Measurements from ENCODE around the gene CHPF2. TPM values are rescaled to one million over a fixed set of nuclear protein-coding genes. Genes with fewer than 3 reads are reported as not detected.

CHPF2 gene
- polyA plus RNA-seq, 2 donors = 10.8 to 13.6 TPM

- WGBS, 2 donors = 57 to 65% methylated on average over 16 of the region's 16 CpGs
- Histone ChIP-seq H3K9me3 (ENCODE audit: control insufficient read depth in 2 of 2, insufficient read depth in 1 of 2, low read depth in 1 of 2, low read length in 1 of 2) (no peaks in the 10 kb centered on the region), H3K27ac (ENCODE audit: low read depth in 2 of 2, low read length in 1 of 2) (no peak overlapping the region), H3K4me3 (ENCODE audit: low read depth in 1 of 2, low read length in 2 of 2) (no peak overlapping the region), H3K4me1 (ENCODE audit: control insufficient read depth in 2 of 2, insufficient read depth in 2 of 2, low read length in 1 of 2) (peaks cover 0 to 2% of the 10 kb centered on the region in 2 donors), H3K27me3 (ENCODE audit: control insufficient read depth in 1 of 2, insufficient read depth in 2 of 2, low read length in 2 of 2) (no peaks in the 10 kb centered on the region), H3K36me3 (ENCODE audit: control insufficient read depth in 2 of 2, insufficient read depth in 2 of 2, low read length in 1 of 2) (no peaks in the 10 kb centered on the region)
These were observed 24.2 kb downstream of the CHPF2 start for GRCh38 chr7:151256410-151257045.

GRCh38 chr7:151257990-151258389 is 25.7 kb downstream of the CHPF2 start:
- Histone ChIP-seq H3K36me3 (ENCODE audit: control insufficient read depth in 2 of 2, insufficient read depth in 2 of 2, low read length in 1 of 2) (no peaks in the 10 kb centered on the region), H3K27me3 (ENCODE audit: control insufficient read depth in 1 of 2, insufficient read depth in 2 of 2, low read length in 2 of 2) (no peaks in the 10 kb centered on the region), H3K4me1 (ENCODE audit: control insufficient read depth in 2 of 2, insufficient read depth in 2 of 2, low read length in 1 of 2) (no peaks in the 10 kb centered on the region), H3K9me3 (ENCODE audit: control insufficient read depth in 2 of 2, insufficient read depth in 1 of 2, low read depth in 1 of 2, low read length in 1 of 2) (no peaks in the 10 kb centered on the region), H3K27ac (ENCODE audit: low read depth in 2 of 2, low read length in 1 of 2) (no peak overlapping the region), H3K4me3 (ENCODE audit: low read depth in 1 of 2, low read length in 2 of 2) (no peak overlapping the region)
- WGBS, 2 donors = 90 to 93% methylated on average over 7 of the region's 7 CpGs

GRCh38 chr7:151260471-151260870 is 28.2 kb downstream of the CHPF2 start:
- Histone ChIP-seq H3K27ac (ENCODE audit: low read depth in 2 of 2, low read length in 1 of 2) (no peak overlapping the region), H3K27me3 (ENCODE audit: control insufficient read depth in 1 of 2, insufficient read depth in 2 of 2, low read length in 2 of 2) (no peaks in the 10 kb centered on the region), H3K9me3 (ENCODE audit: control insufficient read depth in 2 of 2, insufficient read depth in 1 of 2, low read depth in 1 of 2, low read length in 1 of 2) (no peaks in the 10 kb centered on the region), H3K4me1 (ENCODE audit: control insufficient read depth in 2 of 2, insufficient read depth in 2 of 2, low read length in 1 of 2) (no peaks in the 10 kb centered on the region), H3K4me3 (ENCODE audit: low read depth in 1 of 2, low read length in 2 of 2) (no peak overlapping the region), H3K36me3 (ENCODE audit: control insufficient read depth in 2 of 2, insufficient read depth in 2 of 2, low read length in 1 of 2) (no peaks in the 10 kb centered on the region)
- 90 to 93% methylated on average over 11 of the region's 11 CpGs for WGBS, 2 donors

GRCh38 chr7:151260883-151261282 is 28.6 kb downstream of the CHPF2 start:
- no peak overlapping the region for H3K27ac ChIP-seq (ENCODE audit: low read depth in 2 of 2, low read length in 1 of 2)
- no peaks in the 10 kb centered on the region for H3K27me3 ChIP-seq (ENCODE audit: control insufficient read depth in 1 of 2, insufficient read depth in 2 of 2, low read length in 2 of 2)
- H3K9me3 ChIP-seq (ENCODE audit: control insufficient read depth in 2 of 2, insufficient read depth in 1 of 2, low read depth in 1 of 2, low read length in 1 of 2) = no peaks in the 10 kb centered on the region
- WGBS, 2 donors = 83 to 87% methylated on average over 8 of the region's 8 CpGs
- no peak overlapping the region for H3K4me3 ChIP-seq (ENCODE audit: low read depth in 1 of 2, low read length in 2 of 2)
- H3K4me1 ChIP-seq (ENCODE audit: control insufficient read depth in 2 of 2, insufficient read depth in 2 of 2, low read length in 1 of 2) = no peaks in the 10 kb centered on the region
- H3K36me3 ChIP-seq (ENCODE audit: control insufficient read depth in 2 of 2, insufficient read depth in 2 of 2, low read length in 1 of 2) = no peaks in the 10 kb centered on the region

GRCh38 chr7:151261529-151261928 is 29.2 kb downstream of the CHPF2 start:
- Histone ChIP-seq H3K27me3 (ENCODE audit: control insufficient read depth in 1 of 2, insufficient read depth in 2 of 2, low read length in 2 of 2) (no peaks in the 10 kb centered on the region), H3K27ac (ENCODE audit: low read depth in 2 of 2, low read length in 1 of 2) (no peak overlapping the region), H3K4me1 (ENCODE audit: control insufficient read depth in 2 of 2, insufficient read depth in 2 of 2, low read length in 1 of 2) (no peaks in the 10 kb centered on the region), H3K4me3 (ENCODE audit: low read depth in 1 of 2, low read length in 2 of 2) (no peak overlapping the region), H3K9me3 (ENCODE audit: control insufficient read depth in 2 of 2, insufficient read depth in 1 of 2, low read depth in 1 of 2, low read length in 1 of 2) (no peaks in the 10 kb centered on the region), H3K36me3 (ENCODE audit: control insufficient read depth in 2 of 2, insufficient read depth in 2 of 2, low read length in 1 of 2) (no peaks in the 10 kb centered on the region)
- WGBS, 2 donors = 45% methylated on average over 10 of the region's 10 CpGs

GRCh38 chr7:151264615-151265014 is 32.3 kb downstream of the CHPF2 start:
- Histone ChIP-seq H3K27me3 (ENCODE audit: control insufficient read depth in 1 of 2, insufficient read depth in 2 of 2, low read length in 2 of 2) (no peaks in the 10 kb centered on the region), H3K4me1 (ENCODE audit: control insufficient read depth in 2 of 2, insufficient read depth in 2 of 2, low read length in 1 of 2) (no peaks in the 10 kb centered on the region), H3K27ac (ENCODE audit: low read depth in 2 of 2, low read length in 1 of 2) (no peak overlapping the region), H3K4me3 (ENCODE audit: low read depth in 1 of 2, low read length in 2 of 2) (no peak overlapping the region), H3K9me3 (ENCODE audit: control insufficient read depth in 2 of 2, insufficient read depth in 1 of 2, low read depth in 1 of 2, low read length in 1 of 2) (no peaks in the 10 kb centered on the region), H3K36me3 (ENCODE audit: control insufficient read depth in 2 of 2, insufficient read depth in 2 of 2, low read length in 1 of 2) (no peaks in the 10 kb centered on the region)
- 80 to 87% methylated on average over 5 of the region's 5 CpGs for WGBS, 2 donors

GRCh38 chr7:151265351-151265931 is 33.2 kb downstream of the CHPF2 start:
- Histone ChIP-seq H3K36me3 (ENCODE audit: control insufficient read depth in 2 of 2, insufficient read depth in 2 of 2, low read length in 1 of 2) (no peaks in the 10 kb centered on the region), H3K4me1 (ENCODE audit: control insufficient read depth in 2 of 2, insufficient read depth in 2 of 2, low read length in 1 of 2) (no peaks in the 10 kb centered on the region), H3K27ac (ENCODE audit: low read depth in 2 of 2, low read length in 1 of 2) (no peak overlapping the region), H3K9me3 (ENCODE audit: control insufficient read depth in 2 of 2, insufficient read depth in 1 of 2, low read depth in 1 of 2, low read length in 1 of 2) (no peaks in the 10 kb centered on the region), H3K27me3 (ENCODE audit: control insufficient read depth in 1 of 2, insufficient read depth in 2 of 2, low read length in 2 of 2) (no peaks in the 10 kb centered on the region), H3K4me3 (ENCODE audit: low read depth in 1 of 2, low read length in 2 of 2) (no peak overlapping the region)
- 78 to 93% methylated on average over 9 of the region's 9 CpGs for WGBS, 2 donors

GRCh38 chr7:151269511-151269910 is 37.2 kb downstream of the CHPF2 start:
- Histone ChIP-seq H3K4me1 (ENCODE audit: control insufficient read depth in 2 of 2, insufficient read depth in 2 of 2, low read length in 1 of 2) (peaks cover 0 to 5% of the 10 kb centered on the region in 2 donors), H3K4me3 (ENCODE audit: low read depth in 1 of 2, low read length in 2 of 2) (no peak overlapping the region), H3K27ac (ENCODE audit: low read depth in 2 of 2, low read length in 1 of 2) (no peak overlapping the region), H3K9me3 (ENCODE audit: control insufficient read depth in 2 of 2, insufficient read depth in 1 of 2, low read depth in 1 of 2, low read length in 1 of 2) (no peaks in the 10 kb centered on the region), H3K36me3 (ENCODE audit: control insufficient read depth in 2 of 2, insufficient read depth in 2 of 2, low read length in 1 of 2) (no peaks in the 10 kb centered on the region), H3K27me3 (ENCODE audit: control insufficient read depth in 1 of 2, insufficient read depth in 2 of 2, low read length in 2 of 2) (no peaks in the 10 kb centered on the region)
- 88 to 93% methylated on average over 10 of the region's 10 CpGs for WGBS, 2 donors

GRCh38 chr7:151271699-151272355 is 39.5 kb downstream of the CHPF2 start:
- Histone ChIP-seq H3K9me3 (ENCODE audit: control insufficient read depth in 2 of 2, insufficient read depth in 1 of 2, low read depth in 1 of 2, low read length in 1 of 2) (no peaks in the 10 kb centered on the region), H3K4me3 (ENCODE audit: low read depth in 1 of 2, low read length in 2 of 2) (no peak overlapping the region), H3K36me3 (ENCODE audit: control insufficient read depth in 2 of 2, insufficient read depth in 2 of 2, low read length in 1 of 2) (no peaks in the 10 kb centered on the region), H3K4me1 (ENCODE audit: control insufficient read depth in 2 of 2, insufficient read depth in 2 of 2, low read length in 1 of 2) (peaks cover 3 to 14% of the 10 kb centered on the region in 2 donors), H3K27me3 (ENCODE audit: control insufficient read depth in 1 of 2, insufficient read depth in 2 of 2, low read length in 2 of 2) (no peaks in the 10 kb centered on the region), H3K27ac (ENCODE audit: low read depth in 2 of 2, low read length in 1 of 2) (no peak overlapping the region)
- WGBS, 2 donors = 47 to 51% methylated on average over 7 of the region's 7 CpGs

- Histone ChIP-seq H3K27ac (ENCODE audit: low read depth in 2 of 2, low read length in 1 of 2) (no peak overlapping the region), H3K9me3 (ENCODE audit: control insufficient read depth in 2 of 2, insufficient read depth in 1 of 2, low read depth in 1 of 2, low read length in 1 of 2) (no peaks in the 10 kb centered on the region), H3K27me3 (ENCODE audit: control insufficient read depth in 1 of 2, insufficient read depth in 2 of 2, low read length in 2 of 2) (no peaks in the 10 kb centered on the region), H3K4me3 (ENCODE audit: low read depth in 1 of 2, low read length in 2 of 2) (no peak overlapping the region), H3K36me3 (ENCODE audit: control insufficient read depth in 2 of 2, insufficient read depth in 2 of 2, low read length in 1 of 2) (no peaks in the 10 kb centered on the region), H3K4me1 (ENCODE audit: control insufficient read depth in 2 of 2, insufficient read depth in 2 of 2, low read length in 1 of 2) (peaks cover 3 to 17% of the 10 kb centered on the region in 2 donors)
- 55 to 69% methylated on average over 10 of the region's 10 CpGs for WGBS, 2 donors
These were observed 40.1 kb downstream of the CHPF2 start for GRCh38 chr7:151272405-151272804.
